H9 (cell line): ENCODE data around the gene WDR12. TPM values are rescaled to one million over a fixed set of nuclear protein-coding genes. Genes with fewer than 3 reads are reported as not detected.

Experiments
- DNase-seq: peaks from one replicate; pipeline ENCODE4 v3.0.0-alpha.2; 2017
- H2AFZ ChIP-seq: one replicate; pipeline ENCODE4 v1.6.1; 2013; ENCODE audit warnings: mild to moderate bottlenecking, low read length, control low read depth, moderate library complexity
- H2AK5ac ChIP-seq: 2 replicates; pipeline ENCODE4 v1.6.1; 2013; ENCODE audit warnings: low read length, control low read depth, mixed read lengths; ENCODE audit not compliant: insufficient read length
- H2BK120ac ChIP-seq: one replicate; pipeline ENCODE4 v1.6.1; 2013; ENCODE audit warnings: low read depth, mild to moderate bottlenecking, low read length, control low read depth, inconsistent platforms; ENCODE audit not compliant: poor library complexity, severe bottlenecking
- H2BK12ac ChIP-seq: 2 replicates; pipeline ENCODE4 v1.6.1; 2013; ENCODE audit warnings: low read length, control low read depth, mixed read lengths, low read depth; ENCODE audit not compliant: insufficient read length
- H2BK15ac ChIP-seq: 2 replicates; pipeline ENCODE4 v1.6.1; 2013; ENCODE audit warnings: low read depth, low read length, control low read depth
- H2BK20ac ChIP-seq: one replicate; pipeline ENCODE4 v1.6.1; 2013; ENCODE audit warnings: low read depth, mild to moderate bottlenecking, low read length, control low read depth, inconsistent platforms; ENCODE audit not compliant: poor library complexity, severe bottlenecking
- H2BK5ac ChIP-seq: 2 replicates; pipeline ENCODE4 v1.6.1; 2013; ENCODE audit warnings: low read length, control low read depth, mixed read lengths; ENCODE audit not compliant: insufficient read length
- H3K14ac ChIP-seq: 2 replicates; pipeline ENCODE4 v1.6.1; 2013; ENCODE audit warnings: low read length, control low read depth; ENCODE audit not compliant: insufficient read depth
- H3K18ac ChIP-seq: 2 replicates; pipeline ENCODE4 v1.6.1; 2013; ENCODE audit warnings: low read depth, mild to moderate bottlenecking, mixed read lengths, low read length, control low read depth; ENCODE audit not compliant: insufficient read length
- H3K23ac ChIP-seq: 2 replicates; pipeline ENCODE4 v1.6.1; 2013; ENCODE audit warnings: low read length, control low read depth, mixed read lengths, low read depth; ENCODE audit not compliant: insufficient read length
- H3K23me2 ChIP-seq: 2 replicates; pipeline ENCODE4 v1.6.1; 2013; ENCODE audit warnings: low read depth, mild to moderate bottlenecking, mixed read lengths, low read length, control low read depth; ENCODE audit not compliant: insufficient read length, poor library complexity, severe bottlenecking
- H3K27ac ChIP-seq: 2 replicates; pipeline ENCODE4 v1.5.1; 2013; ENCODE audit warnings: low read length, control low read depth, mixed read lengths, low read depth; ENCODE audit not compliant: insufficient read length
- H3K27me3 ChIP-seq: 2 replicates; pipeline ENCODE4 v1.6.1; 2013; ENCODE audit warnings: low read length, control low read depth, inconsistent platforms; ENCODE audit not compliant: insufficient read depth
- H3K4ac ChIP-seq: 2 replicates; pipeline ENCODE4 v1.6.1; 2013; ENCODE audit warnings: low read depth, mild to moderate bottlenecking, control low read depth, inconsistent platforms, low read length, moderate library complexity
- H3K4me1 ChIP-seq: 2 replicates; pipeline ENCODE4 v1.6.1; 2013; ENCODE audit warnings: low read length, control low read depth, inconsistent platforms; ENCODE audit not compliant: insufficient read depth
- H3K4me2 ChIP-seq: 2 replicates; pipeline ENCODE4 v1.6.1; 2013; ENCODE audit warnings: low read length, control low read depth, mixed read lengths; ENCODE audit not compliant: insufficient read length, insufficient read depth
- H3K56ac ChIP-seq: 2 replicates; pipeline ENCODE4 v1.6.1; 2013; ENCODE audit warnings: low read depth, mild to moderate bottlenecking, mixed read lengths, low read length, control low read depth; ENCODE audit not compliant: insufficient read length
- H3K79me1 ChIP-seq: 2 replicates; pipeline ENCODE4 v1.6.1; 2013; ENCODE audit warnings: low read depth, mild to moderate bottlenecking, moderate library complexity, low read length, control low read depth, inconsistent platforms; ENCODE audit not compliant: insufficient read depth, poor library complexity, severe bottlenecking
- H3K79me2 ChIP-seq: 2 replicates; pipeline ENCODE4 v1.6.1; 2013; ENCODE audit warnings: low read length, control low read depth, inconsistent platforms; ENCODE audit not compliant: insufficient read depth
- H3K9ac ChIP-seq: 2 replicates; pipeline ENCODE4 v1.6.1; 2013; ENCODE audit warnings: low read length, control low read depth, mixed read lengths; ENCODE audit not compliant: insufficient read length; ENCODE audit errors: extremely low read depth
- H3K9me3 ChIP-seq: one replicate; pipeline ENCODE4 v1.6.1; 2013; ENCODE audit warnings: low read depth, low read length, inconsistent platforms; ENCODE audit not compliant: control insufficient read depth
- H3T11ph ChIP-seq: one replicate; pipeline ENCODE4 v1.6.1; 2013; ENCODE audit warnings: mild to moderate bottlenecking, low read length, control low read depth, inconsistent platforms
- H4K20me1 ChIP-seq: one replicate; pipeline ENCODE4 v1.6.1; 2013; ENCODE audit not compliant: control insufficient read depth, insufficient read length, insufficient read depth
- H4K5ac ChIP-seq: 2 replicates; pipeline ENCODE4 v1.6.1; 2013; ENCODE audit warnings: low read depth, mild to moderate bottlenecking, mixed read lengths, low read length, control low read depth; ENCODE audit not compliant: insufficient read length
- H4K8ac ChIP-seq: replicated peaks from 2 replicates; pipeline ENCODE4 v1.6.1; 2013; ENCODE audit warnings: low read length, control low read depth, mixed read lengths, low read depth; ENCODE audit not compliant: insufficient read length
- H4K91ac ChIP-seq: 2 replicates; pipeline ENCODE4 v1.6.1; 2013; ENCODE audit warnings: low read depth, mild to moderate bottlenecking, moderate library complexity, mixed read lengths, low read length, control low read depth; ENCODE audit not compliant: insufficient read length
- H3K27ac Mint-ChIP-seq, 3 experiments: 2 replicates in 2 of 3; 3 replicates in 1 of 3; pipeline ENCODE4 v1.8.0; 2020 to 2021; ENCODE audit warnings: mixed read lengths in 3 of 3, mild to moderate bottlenecking in 1 of 3, moderate library complexity in 1 of 3
- H3K27me3 Mint-ChIP-seq: 2 replicates; pipeline ENCODE4 v1.8.0; 2021; ENCODE audit warnings: low read depth, mild to moderate bottlenecking, moderate library complexity, mixed read lengths
- H3K36me3 Mint-ChIP-seq, 3 experiments: 2 replicates in 2 of 3; 3 replicates in 1 of 3; pipeline ENCODE4 v1.8.0; 2020 to 2021; ENCODE audit warnings: low read depth in 3 of 3, mixed read lengths in 3 of 3; ENCODE audit not compliant: insufficient read depth in 1 of 3
- H3K4me1 Mint-ChIP-seq, 2 experiments: 2 replicates each; pipeline ENCODE4 v1.8.0; 2020; ENCODE audit warnings: mixed read lengths in 2 of 2
- H3K4me3 Mint-ChIP-seq, 2 experiments: 2 replicates in 1 of 2; 3 replicates in 1 of 2; pipeline ENCODE4 v1.8.0; 2020 to 2021; ENCODE audit warnings: mild to moderate bottlenecking in 2 of 2, mixed read lengths in 2 of 2, moderate library complexity in 1 of 2
- H3K9me3 Mint-ChIP-seq, 2 experiments: 2 replicates in 1 of 2; 3 replicates in 1 of 2; pipeline ENCODE4 v1.8.0; 2020; ENCODE audit warnings: mild to moderate bottlenecking in 2 of 2, mixed read lengths in 2 of 2, moderate library complexity in 1 of 2
- CTCF ChIP-seq: fragments of 200-600 bp; sonication (generic); conservative IDR thresholded peaks from 3 replicates; pipeline ENCODE4 v1.8.0; 2021; ENCODE audit warnings: antibody characterized with exemption, mild to moderate bottlenecking
- WGBS: extraction: QIAGEN DNeasy Blood & Tissue Kit; methylation state at CpG from one replicate; pipeline ENCODE4 v1.1.7; 2013; ENCODE audit warnings: missing lambda C conversion rate, low lambda C conversion rate, mixed read lengths; ENCODE audit not compliant: insufficient read length; ENCODE audit errors: extremely low coverage; 5-methylcytosine and 5-hydroxymethylcytosine counted together
- total RNA-seq: library from RNA; stranded (reverse); gene quantifications from 2 replicates; pipeline ENCODE4 v1.2.1, GENCODE V29; 2021

Gene WDR12
- total RNA-seq, 1 experiment from 2014 or later: 129 TPM

- H3K27ac ChIP-seq: no peak overlapping the region
- H2BK20ac ChIP-seq: no peak overlapping the region
- H4K5ac ChIP-seq: no peak overlapping the region
- H2BK120ac ChIP-seq: no peak overlapping the region
- no peak overlapping the region for H3T11ph ChIP-seq
- no peak for DNase-seq
- no peaks in the 10 kb centered on the region for H3K79me2 ChIP-seq
- H2BK12ac ChIP-seq: no peak overlapping the region
- no peaks in the 10 kb centered on the region for H3K9me3 Mint-ChIP-seq
- no peaks in the 10 kb centered on the region for H3K23me2 ChIP-seq
- no peak overlapping the region for H3K4ac ChIP-seq
- WGBS: no CpG with 5 or more reads among the region's 2 CpGs
- no peak overlapping the region for H2AK5ac ChIP-seq
- no peaks in the 10 kb centered on the region for H4K20me1 ChIP-seq
- no peak overlapping the region for H3K4me3 Mint-ChIP-seq
- no peak overlapping the region for H3K14ac ChIP-seq
- peaks cover 7 to 28% (median 14%) of the 10 kb centered on the region in 3 experiments; a peak in 6 of 7 replicates for H3K36me3 Mint-ChIP-seq
- no peak overlapping the region for H2BK15ac ChIP-seq
- no peak overlapping the region for H3K9ac ChIP-seq
- H3K4me2 ChIP-seq: no peak overlapping the region
- peaks cover 3% of the 10 kb centered on the region in 2 experiments; a peak in 2 of 4 replicates for H3K4me1 Mint-ChIP-seq
- no peak overlapping the region for H2BK5ac ChIP-seq
- H2AFZ ChIP-seq: no peak overlapping the region
- H4K8ac ChIP-seq: no peak overlapping the region
- no peaks in the 10 kb centered on the region for H3K27me3 ChIP-seq
- no peak overlapping the region for H3K18ac ChIP-seq
- no peak overlapping the region for H3K27ac Mint-ChIP-seq
- no peak overlapping the region for H4K91ac ChIP-seq
- no peaks in the 10 kb centered on the region for H3K79me1 ChIP-seq
- no peak overlapping the region for H3K23ac ChIP-seq
- H3K4me1 ChIP-seq: no peaks in the 10 kb centered on the region
- no peak for TF ChIP-seq CTCF
- H3K27me3 Mint-ChIP-seq: 0 out of 2 replicates have a peak, but pooled peaks cover under 1% of the 10 kb centered on the region
- H3K56ac ChIP-seq: no peak overlapping the region
- H3K9me3 ChIP-seq: no peaks in the 10 kb centered on the region
These were observed 33.8 kb downstream of the WDR12 start for GRCh38 chr2:202877699-202878098.
